HFF-Myc (cell line): ENCODE results near the gene LRP11.

ENCODE experiments used
- DNase-seq: peaks from one replicate; pipeline ENCODE4 v3.0.0-alpha.2; 2011; ENCODE audit warnings: low read depth; ENCODE audit errors: extremely low read depth
- H3K4me3 ChIP-seq: replicated peaks from 2 replicates; pipeline ENCODE4 v1.5.1; 2011; ENCODE audit warnings: low read depth, mild to moderate bottlenecking, control low read depth, low read length
- CTCF ChIP-seq: IDR thresholded peaks from 2 replicates; pipeline ENCODE4 v1.5.1; 2012; ENCODE audit warnings: mild to moderate bottlenecking, low read depth, low read length, control low read depth; ENCODE audit errors: missing control alignments

Gene LRP11

GRCh38 chr6:149907317-149907716, 43.2 kb upstream of the LRP11 start:
- TF ChIP-seq CTCF, result no peak
- no peak for DNase-seq
- no peak overlapping the region for H3K4me3 ChIP-seq

GRCh38 chr6:149906405-149906804, 42.2 kb upstream of the LRP11 start:
- no peak overlapping the region for H3K4me3 ChIP-seq
- no peak for DNase-seq
- TF ChIP-seq CTCF, result no peak

GRCh38 chr6:149905911-149906371, 41.8 kb upstream of the LRP11 start:
- no peak for DNase-seq
- no peak for TF ChIP-seq CTCF
- H3K4me3 ChIP-seq, result no peak overlapping the region

GRCh38 chr6:149905371-149905910, 41.3 kb upstream of the LRP11 start:
- DNase-seq, result no peak
- no peak overlapping the region for H3K4me3 ChIP-seq
- TF ChIP-seq CTCF, result no peak

GRCh38 chr6:149904661-149905370, 40.7 kb upstream of the LRP11 start:
- no peak overlapping the region for H3K4me3 ChIP-seq
- DNase-seq, result no peak
- no peak for TF ChIP-seq CTCF

GRCh38 chr6:149903938-149904611, 39.9 kb upstream of the LRP11 start:
- H3K4me3 ChIP-seq, result no peak overlapping the region
- TF ChIP-seq CTCF, result no peak
- DNase-seq, result no peak
